OCI-LY3 (cell line): ENCODE results near the gene BTAF1.

Experiments
- H2AFZ ChIP-seq: fragments of 200-600, 300-600 bp; shearing (Covaris generic); 2 replicates; pipeline ENCODE4 v1.6.0; 2014; ENCODE audit warnings: antibody characterized with exemption, low read depth, low read length
- H3K27ac ChIP-seq: fragments of 200-600, 300-600 bp; sonication (generic); 2 replicates; pipeline ENCODE4 v1.5.1; 2014; ENCODE audit warnings: mild to moderate bottlenecking, low read length, moderate library complexity, mixed read lengths
- H3K27me3 ChIP-seq: fragments of 200-600, 300-600 bp; sonication (generic); 2 replicates; pipeline ENCODE4 v1.6.1; 2014; ENCODE audit warnings: low read depth, low read length, mixed read lengths
- H3K36me3 ChIP-seq: fragments of 200-600, 300-600 bp; sonication (generic); replicated peaks from 2 replicates; pipeline ENCODE3; 2014; ENCODE audit warnings: low read depth, low read length, mixed read lengths
- H3K4me1 ChIP-seq: fragments of 300-600, 200-600 bp; sonication (generic); 2 replicates; pipeline ENCODE4 v1.6.1; 2014; ENCODE audit warnings: low read length, mixed read lengths
- H3K4me2 ChIP-seq: fragments of 200-600, 300-600 bp; sonication (generic); 2 replicates; pipeline ENCODE4 v1.6.1; 2014; ENCODE audit warnings: low read length, mixed read lengths
- H3K4me3 ChIP-seq: fragments of 300-600, 200-600 bp; sonication (generic); 2 replicates; pipeline ENCODE4 v1.5.1; 2014; ENCODE audit warnings: antibody characterized with exemption, mild to moderate bottlenecking, low read length, moderate library complexity
- H3K79me2 ChIP-seq: fragments of 300-600, 200-600 bp; shearing (Covaris generic); 2 replicates; pipeline ENCODE4 v1.6.1; 2014; ENCODE audit warnings: mild to moderate bottlenecking, low read length, mixed read lengths
- H3K9ac ChIP-seq: fragments of 300-600, 200-600 bp; shearing (Covaris generic); 2 replicates; pipeline ENCODE4 v1.6.0; 2014; ENCODE audit warnings: mild to moderate bottlenecking, low read length, moderate library complexity
- H3K9me3 ChIP-seq: fragments of 200-600, 300-600 bp; shearing (Covaris generic); 2 replicates; pipeline ENCODE4 v1.6.1; 2014; ENCODE audit warnings: low read length, mixed read lengths; ENCODE audit not compliant: insufficient read depth
- H4K20me1 ChIP-seq: fragments of 200-600, 300-600 bp; sonication (generic); 2 replicates; pipeline ENCODE4 v1.6.1; 2016; ENCODE audit warnings: low read length, mixed read lengths; ENCODE audit not compliant: insufficient read depth
- EZH2phosphoT487 ChIP-seq: fragments of 200-600 bp; shearing (Covaris generic); IDR thresholded peaks from 2 replicates; pipeline ENCODE4 v1.6.1; 2018; ENCODE audit warnings: antibody characterized with exemption, mixed run types, low read depth
- TF ChIP-seq, protein P1 (sequence below): fragments of 200-600, 300-600 bp; sonication (generic); IDR thresholded peaks from 2 replicates; pipeline ENCODE4 v1.5.1; 2014; ENCODE audit warnings: antibody characterized with exemption, low read length, low read depth

Gene BTAF1

DNA sequence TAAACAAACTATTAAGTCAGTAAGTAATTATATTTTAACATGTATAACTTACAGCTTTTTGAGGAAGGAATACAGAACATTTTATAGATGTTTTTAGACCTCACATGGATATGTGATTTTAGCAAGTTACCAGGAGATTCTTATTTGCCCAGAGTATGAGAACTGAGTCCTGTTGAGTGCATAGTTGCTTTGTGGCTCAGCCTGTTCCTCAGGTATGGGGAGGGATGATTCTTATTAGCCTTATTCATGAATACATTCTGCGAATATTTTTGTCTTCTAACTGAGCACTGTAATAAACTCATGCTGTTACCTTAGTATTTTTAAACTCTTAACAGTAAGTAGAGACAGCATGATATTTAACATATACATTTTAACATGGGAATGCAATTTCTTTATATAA lies 17.9 kb downstream of the BTAF1 start:
- peaks cover 71% of the 10 kb centered on the region for H3K79me2 ChIP-seq
- H3K27me3 ChIP-seq, result no peaks in the 10 kb centered on the region
- H3K9me3 ChIP-seq, result no peaks in the 10 kb centered on the region
- no peak overlapping the region for H3K4me3 ChIP-seq
- H4K20me1 ChIP-seq, result peaks cover 61% of the 10 kb centered on the region
- no peak overlapping the region for H3K4me2 ChIP-seq
- peaks cover 14% of the 10 kb centered on the region for H3K4me1 ChIP-seq
- H3K27ac ChIP-seq, result no peak overlapping the region
- TF ChIP-seq EZH2phosphoT487, result no peak
- TF ChIP-seq, protein P1, sequence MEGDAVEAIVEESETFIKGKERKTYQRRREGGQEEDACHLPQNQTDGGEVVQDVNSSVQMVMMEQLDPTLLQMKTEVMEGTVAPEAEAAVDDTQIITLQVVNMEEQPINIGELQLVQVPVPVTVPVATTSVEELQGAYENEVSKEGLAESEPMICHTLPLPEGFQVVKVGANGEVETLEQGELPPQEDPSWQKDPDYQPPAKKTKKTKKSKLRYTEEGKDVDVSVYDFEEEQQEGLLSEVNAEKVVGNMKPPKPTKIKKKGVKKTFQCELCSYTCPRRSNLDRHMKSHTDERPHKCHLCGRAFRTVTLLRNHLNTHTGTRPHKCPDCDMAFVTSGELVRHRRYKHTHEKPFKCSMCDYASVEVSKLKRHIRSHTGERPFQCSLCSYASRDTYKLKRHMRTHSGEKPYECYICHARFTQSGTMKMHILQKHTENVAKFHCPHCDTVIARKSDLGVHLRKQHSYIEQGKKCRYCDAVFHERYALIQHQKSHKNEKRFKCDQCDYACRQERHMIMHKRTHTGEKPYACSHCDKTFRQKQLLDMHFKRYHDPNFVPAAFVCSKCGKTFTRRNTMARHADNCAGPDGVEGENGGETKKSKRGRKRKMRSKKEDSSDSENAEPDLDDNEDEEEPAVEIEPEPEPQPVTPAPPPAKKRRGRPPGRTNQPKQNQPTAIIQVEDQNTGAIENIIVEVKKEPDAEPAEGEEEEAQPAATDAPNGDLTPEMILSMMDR, result no peak
- H3K36me3 ChIP-seq, result peaks cover 36% of the 10 kb centered on the region
- H3K9ac ChIP-seq, result no peak overlapping the region
- no peak overlapping the region for H2AFZ ChIP-seq

DNA sequence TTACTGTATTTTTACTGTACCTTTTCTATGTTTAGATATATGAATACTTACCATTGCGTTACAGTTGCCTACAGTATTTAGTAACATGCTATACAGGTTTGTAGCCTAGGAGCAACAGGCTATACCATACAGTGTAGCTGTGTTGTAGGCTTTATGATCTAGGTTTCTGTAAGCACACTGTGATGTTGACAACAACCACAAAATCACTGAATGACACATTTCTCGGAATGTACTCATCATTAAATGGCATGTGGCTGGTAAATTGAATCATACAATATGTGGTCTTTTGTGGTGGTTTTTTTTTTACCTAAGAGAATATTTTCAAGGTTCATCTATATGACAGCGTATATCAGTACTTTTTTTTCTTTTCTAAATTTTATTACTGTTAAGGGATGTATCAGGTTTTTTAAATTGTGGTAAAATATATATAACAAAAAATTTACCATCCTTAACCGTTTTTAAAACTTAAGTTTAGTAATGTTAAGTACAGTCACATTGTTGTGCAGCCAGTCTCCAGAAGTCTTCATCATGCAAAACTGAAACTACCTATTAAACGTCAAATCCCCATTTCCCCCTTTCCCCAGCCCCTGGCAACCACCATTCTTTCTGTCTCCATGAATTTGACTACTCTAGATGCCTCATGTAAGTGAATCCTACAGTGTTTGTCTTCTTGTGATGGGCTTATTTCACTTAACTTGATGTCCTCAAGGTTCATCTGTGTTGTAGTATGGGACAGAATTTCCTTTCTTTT lies 21.5 kb downstream of the BTAF1 start:
- Histone ChIP-seq H3K27ac (no peak overlapping the region), H3K36me3 (peaks cover 27% of the 10 kb centered on the region), H3K9me3 (no peaks in the 10 kb centered on the region), H3K4me2 (no peak overlapping the region), H3K27me3 (no peaks in the 10 kb centered on the region), H3K4me3 (no peak overlapping the region), H3K79me2 (peaks cover 46% of the 10 kb centered on the region), H3K9ac (no peak overlapping the region), H2AFZ (no peak overlapping the region), H3K4me1 (peaks cover 8% of the 10 kb centered on the region), H4K20me1 (peaks cover 33% of the 10 kb centered on the region)
- no peak for TF ChIP-seq EZH2phosphoT487
- TF ChIP-seq, protein P1, result no peak

DNA sequence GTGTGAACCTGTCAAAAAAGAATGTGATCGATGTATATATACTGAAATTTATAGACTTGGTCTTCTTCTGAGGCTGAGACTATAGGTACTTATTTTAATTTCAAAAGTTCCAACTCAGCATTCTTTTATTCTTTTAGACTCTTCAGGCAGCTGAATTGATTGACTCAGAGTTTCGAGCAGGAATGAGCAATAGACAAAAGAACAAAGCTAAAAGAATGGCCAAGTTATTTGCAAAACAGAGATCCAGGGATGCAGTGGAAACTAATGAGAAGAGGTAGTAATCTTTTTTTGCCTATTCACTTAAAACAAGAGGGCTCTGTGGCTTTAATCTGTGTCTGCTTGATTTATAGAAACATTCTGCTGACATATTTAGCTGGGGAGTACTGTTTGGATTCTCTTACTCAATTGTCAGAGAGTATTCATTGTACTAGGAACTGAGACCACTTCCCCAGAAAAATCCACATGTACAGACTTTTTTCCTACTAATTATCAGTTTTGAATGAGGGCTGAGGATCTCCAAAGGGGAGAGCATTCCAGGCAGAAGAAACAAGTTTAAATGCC lies 30.1 kb downstream of the BTAF1 start:
- peaks cover 52% of the 10 kb centered on the region for H3K36me3 ChIP-seq
- H3K9ac ChIP-seq, result no peak overlapping the region
- no peak overlapping the region for H3K27ac ChIP-seq
- no peaks in the 10 kb centered on the region for H3K27me3 ChIP-seq
- no peaks in the 10 kb centered on the region for H3K4me1 ChIP-seq
- TF ChIP-seq EZH2phosphoT487, result no peak
- H3K79me2 ChIP-seq, result peaks cover 14% of the 10 kb centered on the region
- peaks cover 11% of the 10 kb centered on the region for H4K20me1 ChIP-seq
- H3K4me2 ChIP-seq, result no peak overlapping the region
- no peak overlapping the region for H2AFZ ChIP-seq
- H3K4me3 ChIP-seq, result no peak overlapping the region
- no peaks in the 10 kb centered on the region for H3K9me3 ChIP-seq

DNA sequence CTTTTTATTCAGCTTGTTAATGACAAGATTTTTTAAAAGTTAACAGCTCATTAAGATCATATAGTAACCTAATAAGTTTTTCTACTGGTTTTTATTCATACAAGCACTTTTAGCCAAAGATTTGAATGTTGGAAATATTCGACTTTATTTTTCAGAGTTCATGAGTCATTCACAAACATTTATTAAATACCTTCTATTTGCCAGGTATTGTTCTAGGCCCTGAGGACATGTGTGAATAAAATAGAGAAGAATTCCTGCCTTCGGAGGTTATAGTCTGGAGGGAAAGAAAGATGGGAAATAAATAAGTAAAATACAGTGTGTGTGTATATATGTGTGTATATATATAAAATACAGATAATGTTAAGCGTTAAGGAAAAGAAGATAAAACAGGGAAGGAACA lies 31.5 kb downstream of the BTAF1 start:
- H3K4me3 ChIP-seq, result no peak overlapping the region

More for the DNA sequence above, 31.5 kb downstream of the BTAF1 start:
- Histone ChIP-seq H4K20me1 (peaks cover 7% of the 10 kb centered on the region; the same call in 1 of the 2 replicates), H3K27me3 (no peaks in the 10 kb centered on the region), H3K9ac (no peak overlapping the region), H3K4me2 (no peak overlapping the region), H3K79me2 (peaks cover 8% of the 10 kb centered on the region), H2AFZ (no peak overlapping the region), H3K9me3 (no peaks in the 10 kb centered on the region), H3K36me3 (peaks cover 56% of the 10 kb centered on the region), H3K4me1 (no peaks in the 10 kb centered on the region), H3K27ac (no peak overlapping the region)
- TF ChIP-seq EZH2phosphoT487, result no peak
- TF ChIP-seq, protein P1, result no peak
